Transverse colon (tissue), 4 donors: Measurements from ENCODE around the gene TMEM238.

ENCODE experiments used
- CTCF ChIP-seq, 5 experiments: fragments of 200-600 bp in 3 of 5; fragments of 450-650 bp in 2 of 5; sonication (generic) in 3 of 5; IDR thresholded peaks; 1 replicate in 2 of 5; 2 replicates in 3 of 5; pipeline ENCODE4 v1.5.1; 2016 to 2017; ENCODE audit warnings: antibody characterized with exemption in 5 of 5, inconsistent platforms in 3 of 5, mild to moderate bottlenecking in 2 of 5, moderate library complexity in 1 of 5
- EP300 ChIP-seq: sonication (generic); formaldehyde crosslinking; IDR thresholded peaks from one replicate; pipeline ENCODE4 v1.6.1; 2017; ENCODE audit warnings: antibody characterized with exemption, low read depth
- POLR2A ChIP-seq: fragments of 450-650 bp; IDR thresholded peaks from one replicate; pipeline ENCODE4 v1.6.1; 2016; ENCODE audit warnings: antibody characterized with exemption, mild to moderate bottlenecking, moderate library complexity
- POLR2AphosphoS5 ChIP-seq, 3 donors: sonication (generic); formaldehyde crosslinking; IDR thresholded peaks; one replicate each; pipeline ENCODE4 v1.6.1; 2016; ENCODE audit warnings: antibody characterized with exemption in 3 of 3

- TF ChIP-seq POLR2A (no peak), CTCF (IDR thresholded peaks at IDR 0.05) (no peak), POLR2AphosphoS5 (IDR thresholded peaks at IDR 0.05) (no peak), EP300 (no peak)
Observed at GRCh38 chr19:55352549-55353145, 31.4 kb downstream of the TMEM238 start.
